ENCODE results near the gene ACER3. TPM values are rescaled to one million over a fixed set of nuclear protein-coding genes. Genes with fewer than 3 reads are reported as not detected.

The ACER3 gene
- total and polyA plus RNA-seq, 4 experiments from 2014 or later = 2.9 to 6.8 (median 5.0) TPM

GRCh38 chr11:76995081-76995576 lies 134.4 kb downstream of the ACER3 start:
- intact Hi-C loops (cut with micrococcal nuclease) = no loop called here
- Mint-ChIP-seq H3K4me3 (no peak overlapping the region), H3K27ac (no peak overlapping the region), H3K9me3 (peaks cover 0 to 2% (median 0%) of the 10 kb centered on the region in 8 donors), H3K4me1 (peaks cover 0 to 6% (median 1%) of the 10 kb centered on the region in 4 donors), H3K27me3 (no peaks in the 10 kb centered on the region), H3K36me3 (peaks cover 2 to 12% of the 10 kb centered on the region in 2 donors)
- Histone ChIP-seq H3K4me1 (ENCODE audit: insufficient read depth, low read length) (no peaks in the 10 kb centered on the region), H3K36me3 (ENCODE audit: insufficient read depth, low read length) (no peaks in the 10 kb centered on the region), H3K27me3 (ENCODE audit: insufficient read depth, low read length) (no peaks in the 10 kb centered on the region), H3K9me3 (ENCODE audit: control insufficient read depth in 1 of 2, low read length in 2 of 2) (no peaks in the 10 kb centered on the region), H3K27ac (ENCODE audit: low read depth, low read length) (no peak overlapping the region), H3K4me3 (ENCODE audit: low read length in 2 of 2) (no peak overlapping the region)
- ChIA-PET POLR2A (ENCODE audit: partially characterized antibody) (no interaction called here), CTCF (ENCODE audit: partially characterized antibody) (no interaction called here)
- no peak for DNase-seq

DNA sequence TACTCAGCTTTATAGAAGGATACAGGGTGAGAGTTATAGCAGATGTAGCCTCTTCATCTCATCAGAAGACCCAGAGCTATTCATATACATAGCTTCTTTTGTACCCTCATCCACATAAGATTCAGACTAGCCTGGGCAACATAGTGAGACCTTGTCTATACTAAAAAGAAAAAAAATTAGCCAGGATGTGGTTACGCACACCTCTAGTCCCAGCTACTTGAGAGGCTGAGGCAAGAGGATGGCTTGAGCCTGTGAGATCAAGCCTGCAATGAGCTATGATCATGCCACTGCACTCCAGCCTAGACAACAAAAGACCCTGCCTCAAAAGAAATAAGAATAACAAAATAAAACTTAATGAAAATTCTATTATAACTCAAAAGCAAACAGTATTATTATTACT lies 136.8 kb downstream of the ACER3 start:
- intact Hi-C loops (cut with micrococcal nuclease) = no loop called here
- no peak overlapping the region for H3K27ac ChIP-seq (ENCODE audit: low read depth, low read length)
- H3K36me3 Mint-ChIP-seq = peaks cover 0 to 12% of the 10 kb centered on the region in 2 donors
- no peaks in the 10 kb centered on the region for H3K4me1 ChIP-seq (ENCODE audit: insufficient read depth, low read length)
- H3K4me3 Mint-ChIP-seq = no peak overlapping the region
- no peaks in the 10 kb centered on the region for H3K36me3 ChIP-seq (ENCODE audit: insufficient read depth, low read length)
- CTCF ChIA-PET (ENCODE audit: partially characterized antibody) = no interaction called here
- peaks cover 0 to 6% (median 1%) of the 10 kb centered on the region in 4 donors for H3K4me1 Mint-ChIP-seq
- H3K27ac Mint-ChIP-seq = no peak overlapping the region
- POLR2A ChIA-PET (ENCODE audit: partially characterized antibody) = no interaction called here
- H3K27me3 ChIP-seq (ENCODE audit: insufficient read depth, low read length) = no peaks in the 10 kb centered on the region
- H3K4me3 ChIP-seq (ENCODE audit: low read length in 2 of 2) = no peak overlapping the region
- peak in 1 of 5 donors; percentile 1 for DNase-seq
- no peaks in the 10 kb centered on the region for H3K9me3 ChIP-seq (ENCODE audit: control insufficient read depth in 1 of 2, low read length in 2 of 2)
- peaks cover 0 to 2% (median 0%) of the 10 kb centered on the region in 8 donors for H3K9me3 Mint-ChIP-seq
- H3K27me3 Mint-ChIP-seq = no peaks in the 10 kb centered on the region

DNA sequence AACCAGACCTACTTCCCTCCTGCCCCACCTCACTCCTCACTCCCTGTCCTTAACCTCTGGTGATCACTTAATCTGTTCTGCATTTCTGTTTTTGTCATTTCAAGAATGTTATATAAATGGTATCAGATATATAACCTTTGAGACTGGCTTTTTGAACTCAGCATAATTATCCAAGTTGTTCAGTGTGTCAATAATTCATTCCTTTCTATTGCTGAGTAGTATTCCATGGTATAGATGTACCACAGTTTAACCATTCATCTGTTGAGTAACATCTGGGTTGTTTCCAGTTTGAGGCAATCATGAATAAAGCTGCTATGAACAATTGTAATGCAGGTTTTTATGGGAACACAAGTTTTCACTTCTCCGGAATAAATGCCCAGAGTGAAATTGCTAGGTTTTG lies 138.9 kb downstream of the ACER3 start:
- H3K27ac Mint-ChIP-seq = no peak overlapping the region
- Histone ChIP-seq H3K27ac (ENCODE audit: low read depth, low read length) (no peak overlapping the region), H3K4me1 (ENCODE audit: insufficient read depth, low read length) (no peaks in the 10 kb centered on the region), H3K9me3 (ENCODE audit: control insufficient read depth in 1 of 2, low read length in 2 of 2) (no peaks in the 10 kb centered on the region), H3K36me3 (ENCODE audit: insufficient read depth, low read length) (no peaks in the 10 kb centered on the region), H3K4me3 (ENCODE audit: low read length in 2 of 2) (no peak overlapping the region), H3K27me3 (ENCODE audit: insufficient read depth, low read length) (no peaks in the 10 kb centered on the region)
- peaks cover 0 to 6% (median 1%) of the 10 kb centered on the region in 4 donors for H3K4me1 Mint-ChIP-seq
- H3K27me3 Mint-ChIP-seq = no peaks in the 10 kb centered on the region
- no peak overlapping the region for H3K4me3 Mint-ChIP-seq
- intact Hi-C loops (cut with micrococcal nuclease) = no loop called here
- H3K36me3 Mint-ChIP-seq = peaks cover 0 to 19% of the 10 kb centered on the region in 2 donors
- CTCF ChIA-PET (ENCODE audit: partially characterized antibody) = no interaction called here
- POLR2A ChIA-PET (ENCODE audit: partially characterized antibody) = no interaction called here
- H3K9me3 Mint-ChIP-seq = peaks cover 0 to 2% (median 0%) of the 10 kb centered on the region in 8 donors
- DNase-seq = no peak

DNA sequence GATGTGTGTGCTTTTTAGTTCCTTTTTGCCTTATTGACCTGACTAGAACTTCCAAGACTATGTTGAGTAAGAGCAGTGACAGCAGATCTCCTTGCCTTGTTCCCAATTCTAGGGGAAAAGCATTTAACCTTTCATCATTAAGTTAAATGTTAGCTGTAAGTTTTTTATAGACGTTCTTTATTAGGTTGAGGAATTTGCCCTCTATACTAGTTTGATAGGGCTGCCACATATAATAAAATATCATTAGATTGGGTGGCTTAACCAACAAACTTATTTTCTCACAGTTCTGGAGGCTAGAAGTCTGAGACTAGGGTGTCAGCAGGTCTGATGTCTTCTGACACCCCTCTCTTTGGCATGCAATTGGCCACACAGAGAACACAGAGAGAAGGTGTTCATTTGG lies 140.9 kb downstream of the ACER3 start:
- Histone ChIP-seq H3K27me3 (ENCODE audit: insufficient read depth, low read length) (no peaks in the 10 kb centered on the region), H3K4me3 (ENCODE audit: low read length in 2 of 2) (no peak overlapping the region), H3K27ac (ENCODE audit: low read depth, low read length) (no peak overlapping the region), H3K9me3 (ENCODE audit: control insufficient read depth in 1 of 2, low read length in 2 of 2) (no peaks in the 10 kb centered on the region), H3K4me1 (ENCODE audit: insufficient read depth, low read length) (no peaks in the 10 kb centered on the region), H3K36me3 (ENCODE audit: insufficient read depth, low read length) (no peaks in the 10 kb centered on the region)
- no peaks in the 10 kb centered on the region for H3K27me3 Mint-ChIP-seq
- peaks cover 0 to 4% (median 1%) of the 10 kb centered on the region in 4 donors for H3K4me1 Mint-ChIP-seq
- H3K4me3 Mint-ChIP-seq = no peak overlapping the region
- DNase-seq = no peak
- intact Hi-C loops (cut with micrococcal nuclease) = no loop called here
- H3K27ac Mint-ChIP-seq = no peak overlapping the region
- CTCF ChIA-PET (ENCODE audit: partially characterized antibody) = no interaction called here
- POLR2A ChIA-PET (ENCODE audit: partially characterized antibody) = no interaction called here
- H3K36me3 Mint-ChIP-seq = peaks cover under 1 to 26% of the 10 kb centered on the region in 2 donors
- peaks cover 0 to 4% (median 0%) of the 10 kb centered on the region in 8 donors for H3K9me3 Mint-ChIP-seq

DNA sequence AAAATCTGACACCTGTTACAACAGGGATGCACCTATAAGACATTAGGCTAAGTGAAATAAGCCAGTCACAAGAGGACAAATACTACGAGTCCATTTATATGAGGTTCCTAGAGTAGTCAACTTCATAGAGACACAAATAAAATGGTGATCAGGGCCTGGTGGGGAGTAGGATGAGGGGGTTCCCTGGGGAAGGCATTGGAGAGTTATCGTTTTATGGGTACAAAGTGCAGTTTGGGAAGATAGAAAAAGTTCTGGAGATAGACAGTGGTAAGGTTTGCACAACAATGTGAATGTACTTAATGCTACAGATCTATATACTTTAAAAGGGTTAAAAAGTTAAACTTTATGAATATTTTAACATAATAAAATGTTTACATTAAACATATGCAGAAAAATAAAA lies 142.1 kb downstream of the ACER3 start:
- no peak overlapping the region for H3K27ac Mint-ChIP-seq
- Histone ChIP-seq H3K27me3 (ENCODE audit: insufficient read depth, low read length) (no peaks in the 10 kb centered on the region), H3K9me3 (ENCODE audit: control insufficient read depth in 1 of 2, low read length in 2 of 2) (no peaks in the 10 kb centered on the region), H3K4me1 (ENCODE audit: insufficient read depth, low read length) (no peaks in the 10 kb centered on the region), H3K27ac (ENCODE audit: low read depth, low read length) (no peak overlapping the region), H3K36me3 (ENCODE audit: insufficient read depth, low read length) (no peaks in the 10 kb centered on the region), H3K4me3 (ENCODE audit: low read length in 2 of 2) (no peak overlapping the region)
- H3K36me3 Mint-ChIP-seq = peaks cover 2 to 30% of the 10 kb centered on the region in 2 donors
- ChIA-PET CTCF (ENCODE audit: partially characterized antibody) (no interaction called here), POLR2A (ENCODE audit: partially characterized antibody) (no interaction called here)
- H3K27me3 Mint-ChIP-seq = no peaks in the 10 kb centered on the region
- DNase-seq = no peak
- H3K4me1 Mint-ChIP-seq = no peaks in the 10 kb centered on the region
- H3K4me3 Mint-ChIP-seq = no peak overlapping the region
- H3K9me3 Mint-ChIP-seq = peaks cover 0 to 4% (median 0%) of the 10 kb centered on the region in 8 donors
- intact Hi-C loops (cut with micrococcal nuclease) = no loop called here

GRCh38 chr11:77003963-77004362 lies 143.2 kb downstream of the ACER3 start:
- Mint-ChIP-seq H3K27ac (no peak overlapping the region), H3K27me3 (no peaks in the 10 kb centered on the region), H3K4me1 (no peaks in the 10 kb centered on the region), H3K9me3 (peaks cover 0 to 4% (median 0%) of the 10 kb centered on the region in 8 donors), H3K36me3 (peaks cover 4 to 28% of the 10 kb centered on the region in 2 donors), H3K4me3 (no peak overlapping the region)
- no peak overlapping the region for H3K4me3 ChIP-seq (ENCODE audit: low read length in 2 of 2)
- DNase-seq = no peak
- no peaks in the 10 kb centered on the region for H3K9me3 ChIP-seq (ENCODE audit: control insufficient read depth in 1 of 2, low read length in 2 of 2)
- POLR2A ChIA-PET (ENCODE audit: partially characterized antibody) = no interaction called here
- CTCF ChIA-PET (ENCODE audit: partially characterized antibody) = no interaction called here
- intact Hi-C loops (cut with micrococcal nuclease) = no loop called here
- H3K27ac ChIP-seq (ENCODE audit: low read depth, low read length) = no peak overlapping the region
- H3K36me3 ChIP-seq (ENCODE audit: insufficient read depth, low read length) = no peaks in the 10 kb centered on the region
- no peaks in the 10 kb centered on the region for H3K27me3 ChIP-seq (ENCODE audit: insufficient read depth, low read length)
- H3K4me1 ChIP-seq (ENCODE audit: insufficient read depth, low read length) = no peaks in the 10 kb centered on the region

DNA sequence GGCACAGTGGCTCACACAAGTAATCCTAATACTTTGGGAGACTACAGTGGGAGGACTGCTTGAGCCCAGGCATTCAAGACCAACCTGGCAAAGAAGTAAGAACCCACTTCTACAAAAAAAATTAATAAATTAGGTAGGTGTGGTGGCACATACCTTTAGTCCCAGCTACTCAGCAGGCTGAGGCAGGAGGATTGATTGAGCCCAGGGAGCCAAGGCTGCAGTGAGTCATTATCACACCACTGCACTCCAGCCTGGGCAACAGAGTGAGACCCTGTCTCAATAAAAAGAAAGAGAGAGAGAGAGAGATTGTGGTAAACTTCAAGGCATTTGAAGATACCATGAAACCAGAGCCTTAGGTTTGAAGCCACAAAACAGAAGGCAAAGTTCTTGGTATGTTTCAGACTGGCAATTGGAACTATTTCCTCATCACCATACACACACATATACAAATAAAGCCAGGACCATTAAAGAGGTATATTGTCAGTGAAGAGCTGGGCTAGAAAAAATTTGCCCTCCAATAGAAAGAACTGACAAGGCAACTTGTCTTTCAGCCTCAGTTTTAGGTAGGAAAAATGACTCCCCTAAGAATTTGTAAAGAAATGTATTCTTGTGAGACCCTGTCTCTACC lies 148.9 kb downstream of the ACER3 start:
- ChIA-PET CTCF (ENCODE audit: partially characterized antibody) (no interaction called here), POLR2A (ENCODE audit: partially characterized antibody) (no interaction called here)
- Mint-ChIP-seq H3K27me3 (no peaks in the 10 kb centered on the region), H3K9me3 (peaks cover 0 to 4% (median 0%) of the 10 kb centered on the region in 8 donors), H3K4me1 (no peaks in the 10 kb centered on the region), H3K4me3 (no peak overlapping the region), H3K27ac (no peak overlapping the region), H3K36me3 (peaks cover 5 to 25% of the 10 kb centered on the region in 2 donors)
- no peak overlapping the region for H3K27ac ChIP-seq (ENCODE audit: low read depth, low read length)
- no peaks in the 10 kb centered on the region for H3K9me3 ChIP-seq (ENCODE audit: control insufficient read depth in 1 of 2, low read length in 2 of 2)
- no peaks in the 10 kb centered on the region for H3K4me1 ChIP-seq (ENCODE audit: insufficient read depth, low read length)
- H3K36me3 ChIP-seq (ENCODE audit: insufficient read depth, low read length) = no peaks in the 10 kb centered on the region
- DNase-seq = no peak
- H3K27me3 ChIP-seq (ENCODE audit: insufficient read depth, low read length) = no peaks in the 10 kb centered on the region
- intact Hi-C loops (cut with micrococcal nuclease) = no loop called here
- no peak overlapping the region for H3K4me3 ChIP-seq (ENCODE audit: low read length in 2 of 2)

Data from CD4-positive, alpha-beta memory T cell (primary cell).